Hepatocyte (in vitro differentiated cells): ENCODE measurements around the gene CFAP68. TPM values are rescaled to one million over a fixed set of nuclear protein-coding genes. Genes with fewer than 3 reads are reported as not detected.

ENCODE experiments used
- DNase-seq: peaks from one replicate; pipeline ENCODE4 v3.0.0-alpha.2; 2016; ENCODE audit warnings: low spot score
- H2AFZ ChIP-seq: fragments of 200-600 bp; sonication (generic); 2 replicates; pipeline ENCODE4 v1.6.0; 2016; ENCODE audit warnings: antibody characterized with exemption, mild to moderate bottlenecking
- H3K27ac ChIP-seq: fragments of 200-600 bp; sonication (generic); 2 replicates; pipeline ENCODE4 v1.5.1; 2016; ENCODE audit warnings: mild to moderate bottlenecking
- H3K27me3 ChIP-seq: fragments of 200-600 bp; sonication (generic); 2 replicates; pipeline ENCODE4 v1.6.1; 2016
- H3K36me3 ChIP-seq: fragments of 200-600 bp; sonication (generic); replicated peaks from 2 replicates; pipeline ENCODE4 v1.5.1; 2016; ENCODE audit warnings: low read depth; ENCODE audit not compliant: insufficient read depth
- H3K4me1 ChIP-seq: fragments of 200-600 bp; sonication (generic); 2 replicates; pipeline ENCODE4 v1.5.1; 2016; ENCODE audit warnings: mild to moderate bottlenecking, moderate library complexity; ENCODE audit not compliant: insufficient read depth
- H3K4me2 ChIP-seq: fragments of 200-600 bp; sonication (generic); 2 replicates; pipeline ENCODE4 v1.6.0; 2016
- H3K4me3 ChIP-seq: fragments of 200-600 bp; sonication (generic); 2 replicates; pipeline ENCODE4 v1.5.1; 2016; ENCODE audit warnings: mild to moderate bottlenecking
- H3K79me2 ChIP-seq: fragments of 200-600 bp; sonication (generic); 2 replicates; pipeline ENCODE4 v1.6.0; 2017; ENCODE audit warnings: mild to moderate bottlenecking
- H3K9me2 ChIP-seq: fragments of 200-600 bp; sonication (generic); replicated peaks from 2 replicates; pipeline ENCODE4 v1.6.0; 2017; ENCODE audit warnings: mild to moderate bottlenecking; ENCODE audit not compliant: insufficient read depth
- H3K9me3 ChIP-seq: fragments of 200-600 bp; sonication (generic); 2 replicates; pipeline ENCODE4 v1.5.1; 2016; ENCODE audit warnings: low read depth, mild to moderate bottlenecking
- H4K20me1 ChIP-seq: fragments of 200-600 bp; sonication (generic); 2 replicates; pipeline ENCODE4 v1.6.0; 2016; ENCODE audit warnings: mild to moderate bottlenecking; ENCODE audit not compliant: insufficient read depth, poor library complexity, severe bottlenecking
- CTCF ChIP-seq: fragments of 200-600 bp; sonication (generic); IDR thresholded peaks from 2 replicates; pipeline ENCODE4 v1.5.1; 2016; ENCODE audit warnings: antibody characterized with exemption, mild to moderate bottlenecking; ENCODE audit not compliant: poor library complexity
- EZH2 ChIP-seq: fragments of 200-600 bp; sonication (generic); IDR thresholded peaks from 2 replicates; pipeline ENCODE4 v1.6.1; 2016; ENCODE audit warnings: antibody characterized with exemption, mild to moderate bottlenecking, borderline replicate concordance
- EZH2phosphoT487 ChIP-seq: fragments of 200-600 bp; sonication (generic); IDR thresholded peaks from one replicate; pipeline ENCODE4 v1.6.1; 2018; ENCODE audit warnings: antibody characterized with exemption, mild to moderate bottlenecking, low read depth, moderate library complexity; ENCODE audit not compliant: unreplicated experiment, severe bottlenecking
- WGBS: methylation state at CpG from one replicate; pipeline ENCODE4 v1.1.6; 2016; ENCODE audit warnings: low lambda C conversion rate; ENCODE audit errors: missing lambda C conversion rate; 5-methylcytosine and 5-hydroxymethylcytosine counted together
- polyA plus RNA-seq: library from polyadenylated mRNA; unstranded; fragments of >200 nt; fragmentation: Nextera tagmentation; extraction: Ambion mirVana; gene quantifications from 2 replicates; pipeline ENCODE4 v1.2.1, GENCODE V29; 2016
- total RNA-seq: library from RNA; depleted of rRNA; stranded (reverse); fragments of >200 nt; gene quantifications from 2 replicates; pipeline ENCODE4 v1.2.3, GENCODE V29; 2014

CFAP68 gene
- total and polyA plus RNA-seq, 2 experiments from 2014 or later, result 21.8 to 24.6 TPM

GRCh38 chr11:111911563-111912401, 32.4 kb downstream of the CFAP68 start, which contains the start of gene CRYAB:
Gene CRYAB (minus strand): TSS chr11:111911770. CDS start chr11:111911724, 46 bp downstream.
- H3K27ac ChIP-seq, result peak within 1 kb of the TSS; percentile 63
- DNase-seq, result peak; percentile 88
- H2AFZ ChIP-seq, result peak within 1 kb of the TSS; percentile 18
- H3K9me2 ChIP-seq, result no peaks in the 10 kb centered on the region
- no peaks in the 10 kb centered on the region for H3K27me3 ChIP-seq
- H3K79me2 ChIP-seq, result no peaks in the 10 kb centered on the region
- TF ChIP-seq CTCF, result no peak
- no peak for TF ChIP-seq EZH2phosphoT487
- no peak for TF ChIP-seq EZH2
- WGBS, result 60% methylated on average over 16 of the region's 17 CpGs
- no peaks in the 10 kb centered on the region for H4K20me1 ChIP-seq
- no peaks in the 10 kb centered on the region for H3K9me3 ChIP-seq
- peaks cover 22% of the 10 kb centered on the region for H3K4me1 ChIP-seq
- no peak within 1 kb of the TSS for H3K4me3 ChIP-seq
- peak within 1 kb of the TSS; percentile 53 for H3K4me2 ChIP-seq
- H3K36me3 ChIP-seq, result no peaks in the 10 kb centered on the region

- WGBS, result 95% methylated on average over 14 of the region's 26 CpGs
- H3K27ac ChIP-seq, result peak within 1 kb of the TSS; percentile 63
- H4K20me1 ChIP-seq, result no peaks in the 10 kb centered on the region
- TF ChIP-seq EZH2phosphoT487, result no peak
- no peak for TF ChIP-seq EZH2
- no peak for TF ChIP-seq CTCF
- H3K4me2 ChIP-seq, result peak within 1 kb of the TSS; percentile 53
- H3K4me3 ChIP-seq, result no peak within 1 kb of the TSS
- no peak for DNase-seq
- peaks cover 22% of the 10 kb centered on the region for H3K4me1 ChIP-seq
- H3K79me2 ChIP-seq, result no peaks in the 10 kb centered on the region
- H3K9me2 ChIP-seq, result no peaks in the 10 kb centered on the region
- peak within 1 kb of the TSS; percentile 18 for H2AFZ ChIP-seq
- H3K36me3 ChIP-seq, result no peaks in the 10 kb centered on the region
- H3K27me3 ChIP-seq, result no peaks in the 10 kb centered on the region
- no peaks in the 10 kb centered on the region for H3K9me3 ChIP-seq
Observed at GRCh38 chr11:111912535-111912934, 33.2 kb downstream of the CFAP68 start, which contains the start of gene HSPB2. Gene HSPB2 (plus strand): TSS chr11:111912734. CDS start chr11:111912830, 96 bp downstream.

GRCh38 chr11:111913031-111913861, 33.9 kb downstream of the CFAP68 start:
- no peak for DNase-seq
- no peaks in the 10 kb centered on the region for H4K20me1 ChIP-seq
- H2AFZ ChIP-seq, result no peak overlapping the region
- H3K4me2 ChIP-seq, result no peak overlapping the region
- WGBS, result 93% methylated on average over 21 of the region's 24 CpGs
- H3K4me3 ChIP-seq, result no peak overlapping the region
- TF ChIP-seq CTCF, result no peak
- no peak for TF ChIP-seq EZH2phosphoT487
- TF ChIP-seq EZH2, result no peak
- no peaks in the 10 kb centered on the region for H3K27me3 ChIP-seq
- no peaks in the 10 kb centered on the region for H3K9me3 ChIP-seq
- no peak overlapping the region for H3K27ac ChIP-seq
- peaks cover 28% of the 10 kb centered on the region for H3K4me1 ChIP-seq
- no peaks in the 10 kb centered on the region for H3K9me2 ChIP-seq
- H3K36me3 ChIP-seq, result no peaks in the 10 kb centered on the region
- H3K79me2 ChIP-seq, result no peaks in the 10 kb centered on the region
